Measurements from ENCODE around the gene TRAPPC10.

Gene TRAPPC10

DNA sequence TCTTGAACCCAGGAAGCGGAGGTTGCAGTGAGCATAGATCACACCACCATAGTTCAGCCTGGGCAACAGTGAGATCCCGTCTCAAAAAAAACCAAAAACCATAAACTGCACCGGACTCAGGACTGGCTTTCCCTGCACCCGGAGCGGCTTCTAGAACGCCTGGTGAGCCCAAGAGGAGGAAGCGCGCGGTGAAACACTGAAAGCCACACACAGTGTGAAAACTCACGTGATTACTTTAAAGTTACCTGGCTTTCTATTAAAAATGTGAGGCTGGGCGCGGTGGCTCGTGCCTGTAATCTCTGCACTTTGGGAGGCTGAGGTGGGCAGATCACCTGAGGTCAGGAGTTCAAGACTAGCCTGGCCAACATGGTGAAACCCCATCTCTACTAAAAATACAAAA is 7.0 kb upstream of the TRAPPC10 start:
- no peak for DNase-seq

GRCh38 chr21:44005593-44005992 is 6.5 kb upstream of the TRAPPC10 start:
- no peak for DNase-seq

- DNase-seq = no peak
These were observed 6.0 kb upstream of the TRAPPC10 start for GRCh38 chr21:44006017-44006619.

- no peak for DNase-seq
These were observed 5.5 kb upstream of the TRAPPC10 start for GRCh38 chr21:44006656-44007055.

GRCh38 chr21:44010429-44010828 is 1.7 kb upstream of the TRAPPC10 start:
- DNase-seq = no peak

- DNase-seq = no peak
These were observed 986 bp upstream of the TRAPPC10 start for GRCh38 chr21:44011123-44011522.

DNA sequence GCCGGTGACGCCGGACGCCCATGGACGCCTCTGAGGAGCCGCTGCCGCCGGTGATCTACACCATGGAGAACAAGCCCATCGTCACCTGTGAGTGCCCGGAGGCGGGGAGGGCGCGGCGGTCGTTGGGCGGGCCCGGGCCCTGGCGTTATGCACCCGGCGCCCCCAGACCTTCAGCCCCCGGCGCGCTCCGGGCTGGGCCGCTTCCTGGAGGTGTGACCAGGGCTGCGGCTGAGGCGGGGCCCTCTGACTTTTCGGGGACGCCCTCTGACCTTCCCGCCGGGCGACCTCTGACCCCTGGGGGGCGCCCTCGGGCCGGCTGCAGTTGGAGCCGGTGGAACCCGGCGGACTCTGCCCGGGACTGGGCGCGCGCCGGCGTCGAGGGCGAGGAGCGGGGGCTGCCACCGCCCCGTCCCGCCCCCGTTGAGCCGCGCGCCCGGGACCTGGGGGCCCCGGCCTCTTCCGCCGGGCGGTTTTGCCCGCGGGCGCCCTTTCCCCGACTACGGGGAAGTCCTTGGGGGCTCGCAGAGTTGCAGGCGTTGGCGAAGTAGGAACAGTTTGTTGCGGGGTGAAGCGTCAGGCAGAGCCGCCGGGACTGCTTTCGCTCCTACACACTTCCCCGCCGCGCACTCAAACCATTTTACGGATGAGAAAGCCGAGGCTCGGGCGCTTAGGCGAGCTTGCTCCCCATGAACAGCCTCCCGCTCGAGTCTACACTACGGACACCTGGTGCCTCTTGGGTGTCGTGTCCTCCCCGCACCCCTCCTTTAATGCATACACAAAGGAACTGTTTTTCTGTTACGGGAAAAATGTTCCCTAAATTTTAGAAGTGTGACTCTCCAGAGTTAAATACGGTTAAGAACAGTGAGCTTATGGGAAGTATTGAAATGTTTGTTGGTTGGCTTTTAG is 618 bp downstream of the TRAPPC10 start:
- no peak for DNase-seq

DNA sequence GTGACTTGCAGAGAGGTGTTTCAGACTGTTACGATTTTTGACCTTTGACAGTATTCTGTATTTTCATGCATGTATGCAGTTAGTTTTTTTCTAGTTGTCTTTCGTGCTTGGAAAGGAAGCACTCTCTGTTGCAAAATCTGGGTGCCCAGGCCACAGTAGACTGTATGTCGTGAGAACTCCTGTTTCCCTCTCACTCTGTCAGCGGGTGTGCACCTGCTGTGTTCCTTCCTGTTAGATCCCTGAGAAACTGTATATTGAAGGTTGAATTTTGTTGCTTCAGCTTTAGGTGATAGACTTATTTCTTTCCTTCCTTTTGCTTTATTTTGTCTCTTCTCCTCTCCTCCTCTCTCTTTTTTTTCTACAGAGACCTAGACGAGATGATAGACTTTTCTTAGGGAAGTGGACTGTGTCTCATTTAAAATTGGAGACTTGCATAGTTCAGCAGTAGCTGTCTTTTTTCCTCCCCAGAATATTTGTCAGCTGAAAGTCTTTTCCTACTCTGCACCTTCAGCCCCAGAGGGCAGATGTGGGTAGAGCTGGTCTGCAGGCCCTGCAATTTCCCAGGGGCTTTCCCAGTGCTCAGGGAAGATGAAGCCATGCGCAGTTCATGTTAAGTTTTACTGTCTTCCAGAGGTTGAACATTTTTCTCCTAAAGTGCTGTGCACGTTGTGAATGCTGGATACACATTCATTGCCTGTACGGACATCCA is 1.4 kb downstream of the TRAPPC10 start:
- DNase-seq = no peak

GRCh38 chr21:44017601-44018000 is 5.5 kb downstream of the TRAPPC10 start:
- no peak for DNase-seq

DNA sequence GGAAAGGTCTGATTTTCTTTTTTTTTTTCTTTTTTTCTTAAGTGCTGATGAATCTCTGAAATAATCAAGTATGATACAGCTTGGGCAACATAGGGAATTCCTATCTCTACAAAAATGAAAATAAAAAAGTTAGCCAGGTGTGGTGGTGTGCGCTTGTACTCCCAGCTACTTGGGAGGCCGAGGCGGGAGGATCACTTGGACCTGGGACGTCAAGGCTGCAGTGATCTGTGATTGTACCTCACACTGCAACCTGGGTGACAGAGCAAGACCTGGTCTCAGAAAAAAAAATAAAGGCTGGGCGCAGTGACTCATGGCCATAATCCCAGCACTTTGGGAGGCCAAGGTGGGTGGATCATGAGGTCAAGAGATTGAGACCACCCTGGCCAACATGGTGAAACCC is 6.0 kb downstream of the TRAPPC10 start:
- DNase-seq = no peak

DNA sequence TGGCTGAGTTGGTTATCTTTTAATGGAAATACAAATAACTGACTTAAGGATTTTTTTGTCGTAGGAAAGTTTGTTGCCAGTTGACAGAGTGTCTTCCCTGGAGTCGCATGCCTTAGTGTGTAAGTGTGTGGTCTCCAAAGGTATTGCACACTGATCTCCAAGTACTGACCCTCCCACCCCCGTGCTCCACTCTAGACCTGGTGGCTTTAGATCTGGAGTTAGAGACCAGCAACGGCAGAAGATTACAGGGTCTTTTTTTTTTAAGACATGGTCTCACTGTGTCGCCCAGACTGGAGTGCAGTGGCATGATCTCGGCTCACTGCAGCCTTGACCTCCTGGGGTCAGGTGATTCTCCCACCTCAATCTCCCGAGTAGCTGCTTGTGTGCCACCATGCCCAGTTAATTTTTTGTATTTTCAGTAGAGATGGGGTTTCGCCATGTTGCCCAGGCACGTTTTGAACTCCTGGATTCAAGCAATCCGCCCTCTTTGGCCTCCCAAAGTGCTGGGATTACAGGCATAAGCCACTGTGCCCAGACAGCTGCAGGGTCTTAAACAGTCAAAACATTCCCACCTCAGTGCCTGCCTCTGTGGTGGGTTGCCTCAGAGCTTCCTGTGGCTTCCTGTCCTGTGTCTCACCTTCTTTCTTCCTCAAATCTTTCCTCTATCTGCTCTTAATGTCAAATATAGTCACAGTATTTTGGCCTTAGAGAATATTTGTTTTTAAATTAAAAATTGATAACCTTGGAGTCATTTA is 6.9 kb downstream of the TRAPPC10 start:
- no peak for DNase-seq

DNA sequence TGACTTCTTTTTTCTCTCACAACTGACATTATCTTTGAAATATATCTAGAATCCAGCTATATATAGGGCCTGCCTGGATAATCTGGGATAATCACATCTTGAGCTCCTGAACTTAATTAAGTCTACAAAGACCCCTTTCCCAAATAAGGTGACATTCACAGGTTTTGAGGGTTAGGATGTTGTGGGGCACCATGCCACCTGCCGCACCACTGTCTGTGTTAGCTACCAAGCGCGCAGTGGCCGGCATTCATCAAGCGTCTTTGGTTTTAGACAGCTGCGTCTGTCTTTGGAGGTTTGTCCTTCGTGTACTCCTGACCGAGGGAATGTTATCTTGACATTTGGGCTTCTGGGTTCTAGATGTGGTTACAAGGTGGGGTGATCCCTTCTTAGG is 7.5 kb downstream of the TRAPPC10 start:
- no peak for DNase-seq

DNA sequence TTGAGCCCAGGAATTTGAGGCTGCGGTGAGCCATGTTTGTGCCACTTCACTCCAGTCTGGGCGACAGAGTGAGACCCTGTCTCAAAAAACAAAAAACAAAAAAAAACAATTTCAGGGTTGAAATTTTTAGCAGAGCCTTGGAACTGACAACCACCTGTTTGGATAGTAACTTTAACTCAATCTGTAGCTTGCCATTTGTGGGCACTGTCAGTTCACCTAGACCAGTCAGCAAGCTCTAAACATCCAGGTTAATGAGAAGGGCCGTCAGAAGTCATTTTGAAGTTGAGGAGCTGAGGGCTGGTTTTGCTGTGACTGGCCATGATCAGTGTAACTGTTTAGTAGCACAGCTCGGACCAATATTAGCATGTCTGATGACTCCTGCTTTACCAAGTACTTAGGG is 8.4 kb downstream of the TRAPPC10 start:
- DNase-seq = no peak

- DNase-seq = no peak
These were observed 9.0 kb downstream of the TRAPPC10 start for GRCh38 chr21:44021064-44021463.

- no peak for DNase-seq
These were observed 12.1 kb downstream of the TRAPPC10 start for GRCh38 chr21:44024257-44024656.

DNA sequence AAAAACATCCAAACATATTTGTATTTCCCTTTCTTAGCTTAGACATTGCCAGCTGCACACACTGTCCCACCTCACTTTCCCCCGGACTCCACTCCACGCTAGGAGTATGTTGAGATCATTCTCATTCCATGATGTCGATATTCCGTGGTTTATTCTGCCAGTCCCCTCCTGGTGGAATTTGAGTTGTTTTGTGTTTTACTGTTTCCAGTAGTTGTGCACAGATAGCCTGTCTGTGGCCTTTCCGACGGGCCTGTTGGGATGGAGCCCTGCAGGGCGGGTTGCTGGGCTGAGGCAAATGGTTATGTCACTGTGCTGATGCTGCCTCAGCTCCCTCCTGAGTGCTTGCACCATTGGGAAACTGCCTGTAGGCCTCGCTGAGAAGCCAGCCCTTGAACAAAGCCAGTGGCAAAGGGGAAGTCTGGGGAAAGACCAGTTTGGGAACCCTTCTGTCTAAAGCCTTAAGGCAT is 12.8 kb downstream of the TRAPPC10 start:
- DNase-seq = no peak

DNA sequence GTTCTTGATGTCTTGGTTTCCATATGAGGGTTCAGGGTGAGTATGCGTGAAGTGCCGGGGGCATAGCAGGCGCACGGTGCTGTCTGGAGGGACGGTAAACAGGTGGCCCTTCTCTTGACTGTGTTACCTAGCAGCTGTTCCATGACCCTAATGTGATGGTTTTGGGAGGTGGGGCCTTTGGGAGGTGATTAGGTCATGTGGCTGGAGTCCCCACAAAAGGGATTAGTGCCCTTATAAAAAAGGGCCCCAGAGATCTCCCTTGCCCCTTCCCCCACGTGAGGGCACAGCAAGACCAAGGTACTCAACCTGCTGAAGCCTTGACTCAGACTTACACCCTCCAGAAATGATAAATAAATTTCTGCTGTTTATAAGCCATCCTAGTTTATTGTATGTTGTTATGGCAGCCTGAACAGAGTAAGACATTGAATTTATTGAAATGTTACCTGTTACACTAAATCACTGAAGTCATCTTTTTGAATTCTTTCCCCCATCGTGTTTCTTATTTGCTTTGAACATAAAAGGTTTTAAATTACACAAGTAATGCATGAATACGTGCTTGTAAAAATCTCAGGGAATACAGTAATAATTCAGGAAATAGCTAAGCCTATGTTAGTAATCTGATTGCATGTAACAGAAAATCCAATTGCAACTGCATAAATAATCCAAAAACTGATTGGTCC is 15.6 kb downstream of the TRAPPC10 start:
- DNase-seq = no peak

- DNase-seq = no peak
These were observed 16.2 kb downstream of the TRAPPC10 start for GRCh38 chr21:44028287-44028659.

GRCh38 chr21:44029460-44030087 is 17.5 kb downstream of the TRAPPC10 start:
- DNase-seq = no peak

DNA sequence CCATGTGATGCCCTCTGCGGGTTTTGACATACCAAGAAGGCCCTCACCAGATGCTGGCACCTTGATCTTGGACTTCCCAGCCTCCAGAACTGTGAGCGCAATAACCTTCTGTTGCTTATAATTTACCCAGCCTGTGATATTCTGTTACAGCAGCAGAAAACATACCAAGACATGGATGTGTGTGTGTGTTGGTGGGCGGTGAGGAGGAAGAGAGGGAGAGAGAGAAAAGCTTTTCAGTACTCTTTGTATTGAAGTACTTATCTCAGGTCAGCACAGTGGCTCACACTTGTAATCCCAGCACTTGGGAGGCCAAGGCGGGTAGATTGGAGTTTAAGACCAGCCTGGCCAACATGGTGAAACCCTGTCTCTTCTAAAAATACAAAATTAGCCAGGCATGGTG is 23.1 kb downstream of the TRAPPC10 start:
- no peak for DNase-seq

- DNase-seq = no peak
These were observed 26.0 kb downstream of the TRAPPC10 start for GRCh38 chr21:44038063-44038462.

- DNase-seq = no peak
These were observed 27.7 kb downstream of the TRAPPC10 start for GRCh38 chr21:44039828-44040227.
